Esophagus squamous epithelium (tissue), 4 donors: ENCODE measurements around the gene RIOK1.

Experiments
- CTCF ChIP-seq, 6 experiments: fragments of 450-650 bp in 4 of 6; fragments of 200-600 bp in 2 of 6; sonication (generic) in 2 of 6; IDR thresholded peaks; one replicate each; pipeline ENCODE4 v1.5.1; 2016 to 2019; ENCODE audit warnings: antibody characterized with exemption in 6 of 6, mild to moderate bottlenecking in 4 of 6, moderate library complexity in 4 of 6
- POLR2A ChIP-seq, 4 donors: fragments of 450-650 bp; IDR thresholded peaks; one replicate each; pipeline ENCODE4 v1.6.1; 2017; ENCODE audit warnings: antibody characterized with exemption in 4 of 4, mild to moderate bottlenecking in 4 of 4, moderate library complexity in 3 of 4

DNA sequence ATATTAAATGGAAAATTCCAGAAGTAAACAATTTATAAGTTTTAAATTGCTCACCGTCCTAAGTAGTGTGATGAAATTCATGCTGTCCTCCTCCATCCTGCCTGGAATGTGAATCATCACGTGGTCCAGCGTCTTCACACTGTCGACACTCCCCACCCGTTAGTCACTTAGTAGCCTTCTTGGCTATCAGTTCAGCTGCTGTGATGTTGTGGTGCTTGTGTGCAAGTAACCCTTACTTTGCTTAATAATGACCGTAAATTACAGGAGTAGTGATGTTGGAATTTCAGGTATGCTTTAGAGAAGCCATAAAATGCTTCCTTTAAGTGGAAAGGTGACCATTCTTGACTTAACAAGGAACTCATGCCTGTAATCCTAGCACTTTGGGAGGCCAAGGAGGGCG lies 25.2 kb downstream of the RIOK1 start:
- TF ChIP-seq CTCF (IDR thresholded peaks at IDR 0.05) (no peak), POLR2A (IDR thresholded peaks at IDR 0.05) (no peak)
